Small intestine (tissue), 7 donors: ENCODE data around the gene STIP1. TPM values are rescaled to one million over a fixed set of nuclear protein-coding genes. Genes with fewer than 3 reads are reported as not detected.

Experiments
- DNase-seq, 2 donors: peaks; one replicate each; pipeline versions ENCODE4 v3.0.0 to v3.0.0-alpha.2; 2013
- FAIRE-seq: peaks from 2 replicates; lab custom pipeline; 2012; peaks lifted over from hg19 to GRCh38; lab: Jason Lieb, UNC
- H3K27ac ChIP-seq, 3 donors: one replicate each; pipeline ENCODE4 v1.5.1; 2013; ENCODE audit warnings: low read length in 2 of 3, mild to moderate bottlenecking in 2 of 3, control low read depth in 1 of 3, inconsistent platforms in 1 of 3, low read depth in 1 of 3, moderate library complexity in 1 of 3
- H3K27me3 ChIP-seq, 3 donors: one replicate each; pipeline ENCODE4 v1.6.1; 2013; ENCODE audit warnings: low read length in 3 of 3, inconsistent platforms in 1 of 3; ENCODE audit not compliant: control insufficient read depth in 3 of 3, insufficient read depth in 3 of 3
- H3K36me3 ChIP-seq, 3 donors: one replicate each; pipeline ENCODE4 v1.6.1; 2013; ENCODE audit warnings: low read length in 3 of 3, inconsistent platforms in 1 of 3, low read depth in 1 of 3, mild to moderate bottlenecking in 1 of 3, moderate library complexity in 1 of 3; ENCODE audit not compliant: control insufficient read depth in 3 of 3, insufficient read depth in 2 of 3
- H3K4me1 ChIP-seq, 3 donors: one replicate each; pipeline ENCODE4 v1.6.1; 2013; ENCODE audit warnings: low read length in 2 of 3, inconsistent platforms in 1 of 3, low read depth in 1 of 3, mild to moderate bottlenecking in 1 of 3, moderate library complexity in 1 of 3; ENCODE audit not compliant: control insufficient read depth in 3 of 3, insufficient read depth in 2 of 3
- H3K4me3 ChIP-seq, 3 donors: one replicate each; pipeline ENCODE4 v1.5.1; 2013; ENCODE audit warnings: low read length in 3 of 3, control low read depth in 1 of 3, inconsistent platforms in 1 of 3, low read depth in 1 of 3, mild to moderate bottlenecking in 1 of 3, moderate library complexity in 1 of 3
- H3K9me3 ChIP-seq, 2 donors: one replicate each; pipeline ENCODE4 v1.6.1; 2013; ENCODE audit warnings: low read depth in 1 of 2, low read length in 1 of 2; ENCODE audit not compliant: control insufficient read depth in 2 of 2, insufficient read depth in 1 of 2
- WGBS, 3 donors: extraction: QIAGEN DNeasy Blood & Tissue Kit; methylation state at CpG; one replicate each; pipeline ENCODE4 v1.1.7; 2013; 5-methylcytosine and 5-hydroxymethylcytosine counted together
- polyA plus RNA-seq, 4 donors: library from polyadenylated mRNA; stranded (reverse) in 3 of 4; unstranded in 1 of 4; fragments of 200-250 nt in 3 of 4; fragments of 120-200 nt in 1 of 4; gene quantifications; one replicate each; pipeline versions ENCODE4 v1.2.1 to v1.2.3, GENCODE V29; 2013
- donor health status: healthy with polysubstance abuse.
- donor health status: control.
- donor health status: control.
- donor health status: Bipolar disorder and iron deficiency.
- donor health status: healthy.

STIP1 gene
- polyA plus RNA-seq, 4 donors = 38.6 to 99.3 (median 58.8) TPM

DNA sequence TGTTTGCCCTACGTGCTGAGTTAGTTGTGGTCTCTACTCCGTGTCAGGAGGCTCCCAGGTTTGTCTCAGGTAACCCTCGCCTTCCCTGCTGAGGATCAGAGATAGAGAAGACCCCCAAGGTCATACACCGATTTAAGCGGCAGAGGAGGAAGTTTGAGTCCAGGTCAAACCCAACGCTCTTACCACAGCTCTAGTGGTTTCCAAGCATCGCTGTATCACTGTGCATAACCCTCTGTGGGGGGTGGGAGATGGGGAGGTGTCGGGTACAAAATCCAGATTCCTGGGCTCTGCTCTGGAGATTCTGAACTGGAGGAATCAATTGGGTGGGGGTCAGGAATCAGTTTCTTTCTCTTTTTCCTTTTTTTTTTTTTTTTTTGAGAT, 45.0 kb downstream of the STIP1 start:
- H3K9me3 ChIP-seq = no peaks in the 10 kb centered on the region
- peak overlapping the region; percentile 83 to 97 (median 86) for H3K27ac ChIP-seq
- peak overlapping the region; percentile 73 to 81 (median 78) for H3K4me3 ChIP-seq
- H3K36me3 ChIP-seq = peaks cover 0 to 17% (median 0%) of the 10 kb centered on the region in 3 donors
- DNase-seq = no peak
- no peak for FAIRE-seq
- peaks cover 0 to 53% (median 2%) of the 10 kb centered on the region in 3 donors for H3K4me1 ChIP-seq
- H3K27me3 ChIP-seq = no peaks in the 10 kb centered on the region
- 5 to 7% (median 6%) methylated on average over 8 of the region's 8 CpGs for WGBS, 3 donors

DNA sequence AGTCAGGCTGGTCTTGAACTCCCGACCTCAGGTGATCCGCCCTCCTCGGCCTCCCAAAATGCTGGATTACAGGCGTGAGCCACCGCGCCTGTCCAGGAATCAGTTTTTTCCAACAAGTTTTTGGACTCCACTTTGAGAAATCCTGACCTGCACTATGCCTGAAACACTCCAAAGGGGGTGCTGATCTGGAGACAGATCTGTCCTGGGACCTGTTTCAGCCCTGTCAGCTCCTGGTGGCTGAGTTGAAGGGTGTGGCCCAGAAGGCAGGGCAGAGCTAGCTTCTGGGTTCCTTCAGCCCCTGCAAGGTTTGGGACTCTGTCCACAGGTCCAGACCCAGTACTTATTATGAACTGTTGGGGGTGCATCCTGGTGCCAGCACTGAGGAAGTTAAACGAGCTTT, 45.6 kb downstream of the STIP1 start:
- no peak for DNase-seq

DNA sequence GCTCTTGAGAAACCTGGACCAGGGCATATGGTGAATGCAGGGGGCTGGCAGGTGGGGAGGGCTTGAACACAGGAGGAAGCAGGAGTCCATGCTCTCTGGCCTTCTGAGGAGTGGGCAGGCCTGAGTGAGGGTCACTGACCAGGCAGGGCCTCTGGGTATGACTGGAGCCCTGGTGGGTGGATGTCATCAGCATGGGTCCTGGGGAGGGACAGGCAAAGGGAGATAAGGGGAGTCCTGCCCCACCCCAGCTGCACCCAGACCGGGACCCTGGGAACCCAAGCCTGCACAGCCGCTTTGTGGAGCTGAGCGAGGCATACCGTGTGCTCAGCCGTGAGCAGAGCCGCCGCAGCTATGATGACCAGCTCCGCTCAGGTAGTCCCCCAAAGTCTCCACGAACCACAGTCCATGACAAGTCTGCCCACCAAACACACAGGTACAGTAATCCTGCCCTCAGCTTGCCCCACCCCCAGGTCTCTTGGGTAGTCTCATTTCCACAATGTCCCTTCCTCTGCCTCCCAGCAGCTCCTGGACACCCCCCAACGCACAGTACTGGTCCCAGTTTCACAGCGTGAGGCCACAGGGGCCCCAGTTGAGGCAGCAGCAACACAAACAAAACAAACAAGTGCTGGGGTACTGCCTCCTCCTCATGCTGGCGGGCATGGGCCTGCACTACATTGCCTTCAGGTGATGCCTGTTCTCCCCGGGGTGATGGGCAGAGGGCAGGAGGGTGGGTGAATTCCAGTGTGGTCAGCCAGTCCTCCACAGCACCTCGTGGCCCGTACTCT, 46.4 kb downstream of the STIP1 start:
- H3K4me1 ChIP-seq = peaks cover 0 to 51% (median 2%) of the 10 kb centered on the region in 3 donors
- 78 to 85% (median 82%) methylated on average over 14 to 15 of the region's 15 CpGs for WGBS, 3 donors
- no peak for FAIRE-seq

More for the DNA sequence above, 45.6 kb downstream of the STIP1 start:
- H3K9me3 ChIP-seq = no peaks in the 10 kb centered on the region
- peaks cover 0 to 55% (median 2%) of the 10 kb centered on the region in 3 donors for H3K4me1 ChIP-seq
- 60 to 86% (median 74%) methylated on average over 7 of the region's 7 CpGs for WGBS, 3 donors
- H3K27me3 ChIP-seq = no peaks in the 10 kb centered on the region
- no peak overlapping the region for H3K27ac ChIP-seq
- no peak overlapping the region for H3K4me3 ChIP-seq
- no peak for FAIRE-seq
- peaks cover 0 to 21% (median 0%) of the 10 kb centered on the region in 3 donors for H3K36me3 ChIP-seq

DNA sequence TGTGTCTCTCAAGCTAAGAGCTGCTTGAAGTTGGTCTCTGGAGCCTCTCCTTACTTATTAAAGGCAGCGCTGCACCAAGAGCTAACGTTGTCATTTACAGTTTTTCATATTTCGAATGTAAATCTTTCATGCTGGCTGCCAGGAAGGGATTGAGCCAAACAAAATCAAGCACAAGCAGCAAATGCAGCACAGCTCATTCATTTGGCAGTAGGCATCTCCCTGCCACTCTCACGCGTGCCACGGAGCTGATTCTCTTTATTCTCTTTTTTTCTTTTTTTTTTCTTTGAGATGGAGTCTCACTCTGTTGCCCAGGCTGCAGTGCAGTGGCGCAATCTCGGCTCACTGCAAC, 47.0 kb downstream of the STIP1 start:
- H3K27ac ChIP-seq = no peak overlapping the region
- FAIRE-seq = no peak

More for the DNA sequence above, 46.4 kb downstream of the STIP1 start:
- H3K9me3 ChIP-seq = no peaks in the 10 kb centered on the region
- H3K27ac ChIP-seq = no peak overlapping the region
- DNase-seq = no peak
- no peak overlapping the region for H3K4me3 ChIP-seq
- peaks cover 0 to 27% (median 0%) of the 10 kb centered on the region in 3 donors for H3K36me3 ChIP-seq
- no peaks in the 10 kb centered on the region for H3K27me3 ChIP-seq

DNA sequence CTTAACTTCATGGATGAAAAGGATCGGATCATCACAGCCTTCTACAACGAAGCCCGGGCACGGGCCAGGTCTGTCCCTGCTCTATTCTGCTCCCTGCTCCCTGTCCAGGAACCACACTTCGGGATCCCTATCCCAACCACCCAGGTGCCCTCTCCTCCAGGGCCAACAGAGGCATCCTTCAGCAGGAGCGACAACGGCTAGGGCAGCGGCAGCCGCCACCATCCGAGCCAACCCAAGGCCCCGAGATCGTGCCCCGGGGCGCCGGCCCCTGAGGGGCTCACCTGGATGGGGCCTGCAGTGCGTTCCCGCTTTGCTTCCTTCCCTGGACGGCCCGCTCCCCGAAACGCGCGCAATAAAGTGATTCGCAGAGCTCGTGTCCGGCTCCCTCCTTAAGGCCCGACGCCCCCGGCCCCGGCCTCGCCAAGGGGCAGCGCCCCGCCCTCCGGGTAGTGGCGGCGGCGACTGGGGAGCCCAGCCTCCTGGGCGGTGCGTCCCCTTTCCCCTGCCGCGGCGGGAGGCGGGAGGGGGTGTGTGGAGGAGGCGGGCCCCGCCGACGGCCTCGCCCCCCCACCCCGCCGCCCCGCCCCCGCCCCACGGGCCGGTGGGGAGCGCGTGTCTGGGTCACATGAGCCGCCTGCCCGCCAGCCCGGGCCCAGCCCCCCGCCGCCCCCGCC, 48.1 kb downstream of the STIP1 start, which contains the start of gene VEGFB:
VEGFB (plus strand) TSS at position 672 of the 674 bp plus-strand sequence. CDS start 250 bp downstream, outside the sequence.
- 3 to 7% (median 5%) methylated on average over 17 to 62 of the region's 62 CpGs for WGBS, 3 donors
- FAIRE-seq = no peak
- Histone ChIP-seq H3K36me3 (peaks cover 0 to 44% (median 0%) of the 10 kb centered on the region in 3 donors), H3K4me3 (peak within 1 kb of the TSS; percentile 61 to 82 (median 74)), H3K9me3 (no peaks in the 10 kb centered on the region), H3K27me3 (no peaks in the 10 kb centered on the region), H3K4me1 (peaks cover 0 to 56% (median 2%) of the 10 kb centered on the region in 3 donors), H3K27ac (peak within 1 kb of the TSS; percentile 33 to 81 (median 39))
- DNase-seq = peak; percentile 63 to 80

More for the DNA sequence above, 47.0 kb downstream of the STIP1 start:
- peaks cover 0 to 54% (median 2%) of the 10 kb centered on the region in 3 donors for H3K4me1 ChIP-seq
- H3K4me3 ChIP-seq = no peak overlapping the region
- no peak for DNase-seq
- WGBS, 3 donors = 86 to 88% (median 88%) methylated on average over 8 of the region's 8 CpGs
- H3K9me3 ChIP-seq = no peaks in the 10 kb centered on the region
- H3K27me3 ChIP-seq = no peaks in the 10 kb centered on the region
- peaks cover 0 to 33% (median 0%) of the 10 kb centered on the region in 3 donors for H3K36me3 ChIP-seq

DNA sequence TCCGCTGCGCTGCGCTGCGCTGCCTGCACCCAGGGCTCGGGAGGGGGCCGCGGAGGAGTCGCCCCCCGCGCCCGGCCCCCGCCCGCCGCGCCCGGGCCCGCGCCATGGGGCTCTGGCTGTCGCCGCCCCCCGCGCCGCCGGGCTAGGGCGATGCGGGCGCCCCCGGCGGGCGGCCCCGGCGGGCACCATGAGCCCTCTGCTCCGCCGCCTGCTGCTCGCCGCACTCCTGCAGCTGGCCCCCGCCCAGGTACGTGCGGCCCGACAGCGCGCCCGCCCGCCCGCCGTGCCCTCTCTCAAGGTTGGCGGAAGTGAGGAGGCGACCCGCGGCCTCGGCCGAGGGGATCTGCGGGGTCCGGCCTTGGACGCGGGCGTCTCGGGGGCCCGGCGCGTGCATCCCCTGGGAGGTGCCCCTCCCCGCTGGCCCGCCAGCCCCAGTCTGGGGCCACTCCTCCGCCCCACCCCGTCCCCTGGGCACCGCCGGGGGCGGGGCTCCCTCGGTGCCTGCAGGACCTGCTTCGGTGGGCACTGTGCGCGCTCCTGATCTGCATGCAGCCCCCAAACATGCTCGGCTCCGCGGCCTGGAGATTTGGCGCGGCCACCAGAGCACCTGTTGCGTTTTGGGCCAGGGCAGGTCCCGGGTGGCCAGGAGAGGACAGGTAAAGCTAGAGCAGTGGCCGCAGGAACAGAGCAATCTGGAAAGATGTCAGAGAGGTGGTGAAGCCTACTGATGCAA, 48.8 kb downstream of the STIP1 start:
- Histone ChIP-seq H3K9me3 (no peaks in the 10 kb centered on the region), H3K4me3 (peak overlapping the region; percentile 61 to 82 (median 68)), H3K4me1 (peaks cover 0 to 51% (median 0%) of the 10 kb centered on the region in 3 donors), H3K27me3 (no peaks in the 10 kb centered on the region), H3K36me3 (peaks cover 0 to 49% (median 0%) of the 10 kb centered on the region in 3 donors), H3K27ac (peak overlapping the region in 2 of 3 donors; percentile 33 to 59)
- FAIRE-seq (no peak), DNase-seq (peak; percentile 68 to 84)
- 1 to 2% (median 1%) methylated on average over 28 to 80 of the region's 80 CpGs for WGBS, 3 donors

DNA sequence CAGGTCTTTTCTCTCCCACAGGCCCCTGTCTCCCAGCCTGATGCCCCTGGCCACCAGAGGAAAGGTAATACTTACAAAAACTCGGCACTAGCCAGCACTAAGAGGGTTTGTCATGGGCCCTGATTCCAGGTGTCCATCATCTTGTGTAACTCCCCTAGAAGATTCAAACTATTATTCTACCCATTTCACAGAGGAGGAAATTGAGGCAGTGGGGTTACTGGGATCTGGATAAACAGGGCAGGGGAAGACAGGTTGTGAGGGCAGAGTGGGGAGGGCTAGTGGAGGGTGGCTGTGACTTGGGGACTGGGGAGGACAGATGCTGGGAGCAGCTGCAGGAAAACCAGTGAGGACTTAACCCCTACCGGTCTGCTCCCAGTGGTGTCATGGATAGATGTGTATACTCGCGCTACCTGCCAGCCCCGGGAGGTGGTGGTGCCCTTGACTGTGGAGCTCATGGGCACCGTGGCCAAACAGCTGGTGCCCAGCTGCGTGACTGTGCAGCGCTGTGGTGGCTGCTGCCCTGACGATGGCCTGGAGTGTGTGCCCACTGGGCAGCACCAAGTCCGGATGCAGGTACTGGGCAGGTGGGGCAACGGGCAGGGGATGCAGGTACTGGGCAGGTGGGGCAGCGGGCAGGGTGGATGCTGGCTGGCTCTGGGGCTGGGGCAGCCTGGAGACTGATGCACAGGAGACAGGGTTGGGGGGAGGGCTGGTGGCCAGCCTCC, 49.6 kb downstream of the STIP1 start:
- Histone ChIP-seq H3K9me3 (no peaks in the 10 kb centered on the region), H3K4me3 (peak overlapping the region in 2 of 3 donors; percentile 68 to 82), H3K36me3 (peaks cover 0 to 50% (median 0%) of the 10 kb centered on the region in 3 donors), H3K27me3 (no peaks in the 10 kb centered on the region), H3K4me1 (peaks cover 0 to 58% (median 0%) of the 10 kb centered on the region in 3 donors), H3K27ac (peak overlapping the region in 2 of 3 donors; percentile 33 to 59)
- DNase-seq = no peak
- FAIRE-seq = no peak
- WGBS, 3 donors = 72 to 84% (median 76%) methylated on average over 12 of the region's 12 CpGs
